Osteocyte (in vitro differentiated cells): ENCODE measurements around the gene ANKRD44. TPM values are rescaled to one million over a fixed set of nuclear protein-coding genes. Genes with fewer than 3 reads are reported as not detected.

Source experiments
- DNase-seq: peaks from one replicate; pipeline ENCODE4 v3.0.0; 2021; ENCODE audit warnings: mixed read lengths; ENCODE audit not compliant: unreplicated experiment; ENCODE audit errors: extremely low spot score
- H3K27ac Mint-ChIP-seq: one replicate; pipeline ENCODE4 v1.8.0; 2021; ENCODE audit warnings: mild to moderate bottlenecking, mixed read lengths; ENCODE audit not compliant: unreplicated experiment
- H3K27me3 Mint-ChIP-seq: one replicate; pipeline ENCODE4 v1.8.0; 2021; ENCODE audit warnings: mixed read lengths; ENCODE audit not compliant: unreplicated experiment
- H3K36me3 Mint-ChIP-seq: one replicate; pipeline ENCODE4 v1.8.0; 2021; ENCODE audit warnings: mixed read lengths; ENCODE audit not compliant: unreplicated experiment
- H3K4me1 Mint-ChIP-seq: one replicate; pipeline ENCODE4 v1.8.0; 2021; ENCODE audit warnings: mixed read lengths; ENCODE audit not compliant: unreplicated experiment
- H3K4me3 Mint-ChIP-seq: one replicate; pipeline ENCODE4 v1.8.0; 2021; ENCODE audit warnings: mild to moderate bottlenecking, moderate library complexity, mixed read lengths; ENCODE audit not compliant: unreplicated experiment
- H3K9me3 Mint-ChIP-seq: one replicate; pipeline ENCODE4 v1.8.0; 2021; ENCODE audit warnings: mixed read lengths; ENCODE audit not compliant: unreplicated experiment
- CTCF ChIP-seq: fragments of 200-600 bp; sonication (generic); IDR thresholded peaks from 2 replicates; pipeline ENCODE4 v1.5.0; 2021; ENCODE audit warnings: antibody characterized with exemption, mild to moderate bottlenecking, moderate library complexity
- total RNA-seq: library from RNA; stranded (reverse); gene quantifications from 2 replicates; pipeline ENCODE4 v1.2.1, GENCODE V29; 2021

The ANKRD44 gene
- total RNA-seq, 1 donor from 2014 or later: 16.6 TPM

- no peak for DNase-seq
- Mint-ChIP-seq H3K27ac (no peak overlapping the region), H3K36me3 (no peaks in the 10 kb centered on the region), H3K4me1 (peaks cover 37% of the 10 kb centered on the region), H3K27me3 (no peaks in the 10 kb centered on the region), H3K4me3 (no peak overlapping the region), H3K9me3 (peaks cover 4% of the 10 kb centered on the region)
- TF ChIP-seq CTCF: no peak
These were observed 51.0 kb downstream of the ANKRD44 start for GRCh38 chr2:197259470-197259999.

GRCh38 chr2:197258580-197258979, 52.0 kb downstream of the ANKRD44 start:
- Mint-ChIP-seq H3K9me3 (peaks cover 4% of the 10 kb centered on the region), H3K4me3 (no peak overlapping the region), H3K36me3 (no peaks in the 10 kb centered on the region), H3K27ac (no peak overlapping the region), H3K4me1 (peaks cover 29% of the 10 kb centered on the region), H3K27me3 (no peaks in the 10 kb centered on the region)
- DNase-seq: no peak
- TF ChIP-seq CTCF: no peak

GRCh38 chr2:197256547-197257170, 53.9 kb downstream of the ANKRD44 start:
- no peak overlapping the region for H3K4me3 Mint-ChIP-seq

GRCh38 chr2:197256021-197256420, 54.6 kb downstream of the ANKRD44 start:
- H3K4me3 Mint-ChIP-seq: no peak overlapping the region
- peaks cover 27% of the 10 kb centered on the region for H3K4me1 Mint-ChIP-seq
- no peak for TF ChIP-seq CTCF
- peak overlapping the region; percentile 66 for H3K27ac Mint-ChIP-seq
- H3K27me3 Mint-ChIP-seq: no peaks in the 10 kb centered on the region
- no peak for DNase-seq
- peaks cover 4% of the 10 kb centered on the region for H3K9me3 Mint-ChIP-seq
- H3K36me3 Mint-ChIP-seq: no peaks in the 10 kb centered on the region

More at GRCh38 chr2:197256547-197257170, 53.9 kb downstream of the ANKRD44 start:
- H3K4me1 Mint-ChIP-seq: peaks cover 24% of the 10 kb centered on the region
- no peak for TF ChIP-seq CTCF
- no peaks in the 10 kb centered on the region for H3K27me3 Mint-ChIP-seq
- H3K36me3 Mint-ChIP-seq: no peaks in the 10 kb centered on the region
- H3K27ac Mint-ChIP-seq: peak overlapping the region; percentile 6
- H3K9me3 Mint-ChIP-seq: peaks cover 4% of the 10 kb centered on the region
- DNase-seq: no peak

- peaks cover 4% of the 10 kb centered on the region for H3K9me3 Mint-ChIP-seq
- H3K4me3 Mint-ChIP-seq: peak overlapping the region; percentile 1
- peaks cover 30% of the 10 kb centered on the region for H3K4me1 Mint-ChIP-seq
- TF ChIP-seq CTCF: no peak
- DNase-seq: no peak
- H3K27me3 Mint-ChIP-seq: no peaks in the 10 kb centered on the region
- no peaks in the 10 kb centered on the region for H3K36me3 Mint-ChIP-seq
- peak overlapping the region; percentile 66 for H3K27ac Mint-ChIP-seq
These were observed 55.0 kb downstream of the ANKRD44 start for GRCh38 chr2:197255543-197255942.
